ENCODE data around the gene MX1.

The MX1 gene

DNA sequence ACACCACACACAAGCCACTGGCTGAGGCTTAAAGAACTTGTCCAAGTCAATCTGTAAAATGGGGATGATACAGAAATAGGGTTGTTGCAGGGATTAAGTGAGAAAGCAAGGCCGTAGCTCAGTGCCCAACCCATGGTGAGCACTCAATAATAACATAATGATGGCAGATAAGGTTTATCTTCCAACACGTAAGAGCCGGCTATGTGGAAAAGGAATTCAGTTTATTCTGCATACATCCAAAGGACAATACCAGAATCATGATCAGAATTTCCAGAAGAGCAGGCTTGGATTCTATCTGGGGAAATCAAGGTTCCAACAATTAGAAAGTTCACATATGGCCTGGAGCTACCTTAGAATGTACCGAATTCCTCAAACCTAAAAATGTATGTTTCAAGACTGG, 77.3 kb downstream of the MX1 start:
- no peaks in the 10 kb centered on the region for H3K36me3 ChIP-seq (ENCODE audit: insufficient read depth, low read depth, low read length)
- no peaks in the 10 kb centered on the region for H3K4me1 ChIP-seq (ENCODE audit: insufficient read depth, low read length)
- no peaks in the 10 kb centered on the region for H3K9me3 ChIP-seq (ENCODE audit: insufficient read depth, low read depth, low read length)
- H3K27me3 ChIP-seq (ENCODE audit: insufficient read depth, low read length): peaks cover 41% of the 10 kb centered on the region
- no peak overlapping the region for H3K4me3 ChIP-seq (ENCODE audit: low read length)
- H3K27ac ChIP-seq (ENCODE audit: low read length): no peak overlapping the region
- no peak overlapping the region for H3K9ac ChIP-seq (ENCODE audit: low read depth, low read length)

DNA sequence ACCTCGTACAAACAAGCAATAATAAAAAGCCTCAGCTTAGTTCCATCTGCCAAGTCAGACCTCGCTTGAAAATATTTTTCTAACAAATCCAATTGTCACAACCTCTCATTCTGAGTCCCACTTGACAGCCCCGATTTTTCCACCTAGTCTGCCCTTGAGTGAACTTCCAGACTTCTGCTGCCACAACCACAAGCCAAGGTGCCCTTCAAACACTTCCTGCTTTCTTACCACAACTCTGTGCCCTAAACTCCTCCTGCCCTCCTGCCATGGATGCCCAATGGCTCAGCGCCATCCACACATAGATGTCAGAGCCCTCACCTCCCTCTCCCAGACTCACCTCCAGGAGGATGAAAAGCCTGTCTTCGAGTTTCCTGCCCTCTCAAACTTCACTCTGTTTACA, 78.0 kb downstream of the MX1 start:
- Histone ChIP-seq H3K27me3 (ENCODE audit: insufficient read depth, low read length) (peaks cover 48% of the 10 kb centered on the region), H3K4me1 (ENCODE audit: insufficient read depth, low read length) (no peaks in the 10 kb centered on the region), H3K27ac (ENCODE audit: low read length) (no peak overlapping the region), H3K9me3 (ENCODE audit: insufficient read depth, low read depth, low read length) (no peaks in the 10 kb centered on the region), H3K4me3 (ENCODE audit: low read length) (no peak overlapping the region), H3K9ac (ENCODE audit: low read depth, low read length) (no peak overlapping the region), H3K36me3 (ENCODE audit: insufficient read depth, low read depth, low read length) (no peaks in the 10 kb centered on the region)

DNA sequence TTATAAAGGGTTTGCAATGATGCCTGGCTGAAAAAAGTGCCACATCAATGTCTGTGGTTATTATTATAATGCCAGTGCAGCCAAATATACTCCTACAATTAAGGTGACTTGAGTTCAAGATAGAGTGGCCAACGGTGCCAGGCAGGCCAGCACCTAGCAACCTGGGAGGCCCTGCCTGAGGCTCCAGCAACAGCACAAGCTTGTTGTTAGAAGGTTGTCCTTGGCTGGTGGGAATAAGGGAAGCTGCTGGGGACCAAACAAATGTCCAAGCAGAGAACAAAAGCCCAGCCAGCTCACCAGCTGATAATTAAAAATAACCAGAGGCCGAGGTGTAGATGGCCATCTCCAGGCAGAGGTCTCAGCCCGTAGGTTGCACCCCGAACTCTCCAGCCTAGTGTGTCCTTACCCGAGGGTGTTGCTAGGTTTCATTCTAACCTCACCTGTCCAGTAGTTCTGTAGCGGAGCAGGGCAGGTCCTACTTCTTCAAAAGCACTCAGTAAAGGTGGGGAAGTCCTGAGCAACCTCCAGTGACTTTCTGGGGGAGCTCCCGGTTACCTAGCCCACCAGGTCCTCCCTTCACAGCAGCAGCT, 80.1 kb downstream of the MX1 start:
- Histone ChIP-seq H3K4me1 (ENCODE audit: insufficient read depth, low read length) (no peaks in the 10 kb centered on the region), H3K9me3 (ENCODE audit: insufficient read depth, low read depth, low read length) (no peaks in the 10 kb centered on the region), H3K36me3 (ENCODE audit: insufficient read depth, low read depth, low read length) (no peaks in the 10 kb centered on the region), H3K27me3 (ENCODE audit: insufficient read depth, low read length) (peaks cover 63% of the 10 kb centered on the region), H3K9ac (ENCODE audit: low read depth, low read length) (peak overlapping the region; percentile 56; the same call in 1 of the 2 replicates), H3K27ac (ENCODE audit: low read length) (no peak overlapping the region), H3K4me3 (ENCODE audit: low read length) (peak overlapping the region; percentile 75)

DNA sequence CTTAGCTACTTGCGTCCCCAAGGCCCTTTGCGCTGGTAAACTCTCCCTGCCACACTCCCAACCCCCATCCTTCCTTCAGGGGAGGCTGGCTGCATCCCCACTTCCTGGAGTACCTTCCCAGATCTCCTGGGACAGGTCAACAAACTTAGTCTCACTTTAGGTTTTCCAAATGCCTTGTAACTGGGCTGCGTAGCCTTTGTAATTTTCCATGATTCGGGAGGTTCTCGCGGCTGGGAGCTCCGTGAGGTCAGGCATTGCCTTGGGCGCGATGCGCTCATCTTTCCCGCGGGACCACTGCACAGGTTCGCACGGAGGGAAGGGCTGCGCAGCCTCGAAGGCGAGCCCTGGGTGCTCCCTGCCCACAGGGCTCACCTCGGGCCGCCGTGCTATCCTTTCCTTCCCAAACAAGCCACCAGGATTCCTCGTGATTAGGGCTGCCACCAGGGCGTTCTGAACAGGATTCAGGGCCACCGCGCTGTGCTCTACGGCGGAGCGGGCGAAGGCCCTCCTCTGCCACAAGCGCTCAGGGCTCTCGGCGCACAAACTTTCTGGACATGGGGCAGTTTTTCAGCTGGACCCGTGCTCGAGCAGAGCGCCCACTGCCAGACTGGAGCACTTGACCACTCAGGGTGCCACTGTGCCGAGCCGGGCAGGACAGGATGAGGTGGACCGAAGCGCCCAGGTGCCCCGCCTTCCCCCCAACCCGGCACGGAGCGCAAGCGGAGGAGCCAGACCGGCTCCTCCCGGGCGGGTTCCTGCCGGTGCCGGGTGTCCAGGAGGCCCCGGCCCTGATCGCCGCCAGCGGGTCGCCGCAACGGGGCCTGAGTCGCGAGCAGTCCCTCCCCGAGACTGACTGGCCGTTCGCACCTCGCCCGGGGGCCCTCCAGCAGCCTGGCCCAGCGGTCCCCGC, 80.8 kb downstream of the MX1 start:
- Histone ChIP-seq H3K9me3 (ENCODE audit: insufficient read depth, low read depth, low read length) (no peaks in the 10 kb centered on the region), H3K4me1 (ENCODE audit: insufficient read depth, low read length) (no peaks in the 10 kb centered on the region), H3K4me3 (ENCODE audit: low read length) (peak overlapping the region; percentile 75), H3K27me3 (ENCODE audit: insufficient read depth, low read length) (peaks cover 63% of the 10 kb centered on the region), H3K27ac (ENCODE audit: low read length) (no peak overlapping the region), H3K36me3 (ENCODE audit: insufficient read depth, low read depth, low read length) (no peaks in the 10 kb centered on the region), H3K9ac (ENCODE audit: low read depth, low read length) (peak overlapping the region; percentile 56; the same call in 1 of the 2 replicates)

DNA sequence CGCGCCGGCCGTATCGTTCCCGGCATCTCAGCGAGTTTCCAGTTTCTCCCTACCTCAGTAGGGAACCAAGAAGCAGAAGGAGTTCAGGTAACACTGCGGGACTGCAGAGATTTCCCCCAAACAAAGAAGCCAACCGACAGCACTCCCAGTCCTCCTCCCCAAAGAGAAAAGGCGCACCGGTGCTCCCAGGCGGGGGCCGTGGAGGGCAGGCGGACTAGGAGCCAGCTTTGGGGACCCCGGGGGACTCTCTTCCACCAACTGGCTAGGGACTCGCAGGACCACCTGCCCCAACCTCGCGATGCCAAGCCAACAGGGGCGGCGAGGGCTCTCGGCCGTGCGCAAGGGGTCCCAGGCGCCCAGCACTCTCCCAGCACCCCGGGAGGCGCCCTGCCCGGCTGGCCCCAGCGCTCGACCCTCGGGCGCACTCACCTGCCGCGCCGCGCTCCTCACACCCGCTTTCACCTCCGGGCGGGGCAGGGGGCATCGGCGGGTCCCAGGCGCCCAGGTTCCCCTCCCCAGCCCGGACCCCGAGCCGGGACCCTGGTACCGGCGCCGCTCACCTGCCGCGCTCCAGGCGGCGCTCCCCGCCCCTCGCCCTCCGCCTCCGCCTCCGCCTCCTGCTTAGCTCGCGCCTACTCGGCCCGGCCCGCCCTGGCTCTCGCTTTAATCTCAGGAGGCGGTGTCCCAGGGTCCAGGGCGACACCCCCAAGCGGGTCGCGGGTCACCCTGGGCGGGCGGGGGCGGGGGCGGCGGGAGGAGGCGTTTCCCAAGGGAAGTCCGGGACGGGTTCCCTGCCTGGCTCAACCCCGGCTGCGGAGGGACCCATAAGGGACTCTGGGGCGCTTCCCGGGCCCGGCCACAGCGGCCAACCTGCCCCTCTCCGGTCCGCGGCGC, 81.7 kb downstream of the MX1 start, which contains the start of gene TMPRSS2:
TMPRSS2 (minus strand) TSS at position 638 of the 894 bp plus-strand sequence. CDS start 10,025 bp downstream, outside the sequence.
- no peaks in the 10 kb centered on the region for H3K9me3 ChIP-seq (ENCODE audit: insufficient read depth, low read depth, low read length)
- H3K36me3 ChIP-seq (ENCODE audit: insufficient read depth, low read depth, low read length): no peaks in the 10 kb centered on the region
- no peaks in the 10 kb centered on the region for H3K4me1 ChIP-seq (ENCODE audit: insufficient read depth, low read length)
- H3K27ac ChIP-seq (ENCODE audit: low read length): no peak within 1 kb of the TSS
- H3K27me3 ChIP-seq (ENCODE audit: insufficient read depth, low read length): peaks cover 63% of the 10 kb centered on the region
- peak within 1 kb of the TSS; percentile 75 for H3K4me3 ChIP-seq (ENCODE audit: low read length)
- peak within 1 kb of the TSS; percentile 56; the same call in 1 of the 2 replicates for H3K9ac ChIP-seq (ENCODE audit: low read depth, low read length)

DNA sequence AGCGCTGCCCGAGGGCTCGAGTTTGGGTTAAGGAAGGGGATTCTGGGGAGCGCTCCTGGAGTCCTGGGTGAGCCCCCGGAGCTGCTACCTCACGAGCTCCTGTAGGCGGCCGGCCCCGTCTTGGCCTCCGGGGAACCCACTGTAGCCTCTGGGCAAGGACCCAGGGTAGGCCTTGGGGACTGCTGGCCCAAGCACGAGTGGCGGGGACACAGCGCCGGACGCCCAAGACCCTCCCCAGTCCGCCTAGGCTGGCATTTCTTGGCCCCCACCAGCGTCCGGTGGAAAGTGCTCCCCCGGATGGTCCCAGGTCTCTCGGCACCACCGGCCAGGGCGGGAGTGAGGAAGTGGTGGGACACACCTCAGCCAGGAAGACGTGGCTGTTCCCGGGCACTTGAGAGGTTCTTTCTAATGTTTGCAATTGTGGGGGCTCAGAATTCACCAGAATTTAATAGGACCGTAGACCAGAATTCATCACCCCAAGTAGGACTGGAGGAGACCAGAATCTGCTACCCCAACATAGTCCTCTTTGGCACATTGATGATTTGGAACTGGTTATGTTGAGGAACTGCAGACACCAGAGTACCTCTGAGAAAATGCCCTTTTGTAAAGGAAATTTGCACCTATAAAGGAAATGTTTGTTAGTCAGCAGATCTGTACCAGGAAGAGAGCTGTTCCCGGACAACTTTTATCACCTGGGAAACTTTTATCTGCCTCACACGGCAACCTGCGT, 82.5 kb downstream of the MX1 start:
- Histone ChIP-seq H3K27me3 (ENCODE audit: insufficient read depth, low read length) (peaks cover 63% of the 10 kb centered on the region), H3K4me1 (ENCODE audit: insufficient read depth, low read length) (no peaks in the 10 kb centered on the region), H3K36me3 (ENCODE audit: insufficient read depth, low read depth, low read length) (no peaks in the 10 kb centered on the region), H3K9ac (ENCODE audit: low read depth, low read length) (no peak overlapping the region), H3K27ac (ENCODE audit: low read length) (no peak overlapping the region), H3K4me3 (ENCODE audit: low read length) (peak overlapping the region; percentile 67), H3K9me3 (ENCODE audit: insufficient read depth, low read depth, low read length) (no peaks in the 10 kb centered on the region)
